Glutamatergic neuron (in vitro differentiated cells): ENCODE results near the gene AK8. TPM values are rescaled to one million over a fixed set of nuclear protein-coding genes. Genes with fewer than 3 reads are reported as not detected.

ENCODE experiments used
- DNase-seq: peaks from one replicate; pipeline ENCODE4 v3.0.0; 2022
- H3K27ac Mint-ChIP-seq: one replicate; pipeline ENCODE4 v1.8.0; 2020; ENCODE audit warnings: mild to moderate bottlenecking, mixed read lengths, inconsistent platforms; ENCODE audit not compliant: unreplicated experiment
- H3K27me3 Mint-ChIP-seq: one replicate; pipeline ENCODE4 v1.8.0; 2020; ENCODE audit warnings: mild to moderate bottlenecking, moderate library complexity, mixed read lengths, inconsistent platforms; ENCODE audit not compliant: unreplicated experiment
- H3K36me3 Mint-ChIP-seq: one replicate; pipeline ENCODE4 v1.8.0; 2020; ENCODE audit warnings: mild to moderate bottlenecking, mixed read lengths, inconsistent platforms; ENCODE audit not compliant: unreplicated experiment
- H3K4me1 Mint-ChIP-seq: one replicate; pipeline ENCODE4 v1.8.0; 2020; ENCODE audit warnings: mild to moderate bottlenecking, low read depth, mixed read lengths, inconsistent platforms; ENCODE audit not compliant: unreplicated experiment
- H3K4me3 Mint-ChIP-seq: one replicate; pipeline ENCODE4 v1.8.0; 2020; ENCODE audit warnings: mild to moderate bottlenecking, mixed read lengths, inconsistent platforms; ENCODE audit not compliant: unreplicated experiment
- H3K9me3 Mint-ChIP-seq: one replicate; pipeline ENCODE4 v1.8.0; 2020; ENCODE audit warnings: mild to moderate bottlenecking, moderate library complexity, mixed read lengths, inconsistent platforms; ENCODE audit not compliant: unreplicated experiment
- CTCF ChIP-seq: fragments of 200-600 bp; sonication (generic); IDR thresholded peaks from one replicate; pipeline ENCODE4 v1.5.0; 2021; ENCODE audit not compliant: partially characterized antibody, unreplicated experiment
- total RNA-seq: library from RNA; stranded (reverse); fragmentation: NEBNext Ultra II Directional; extraction: Animal tissue kit (Norgen Biotek cat#: 25700); gene quantifications from one replicate; pipeline ENCODE4 v1.2.1, GENCODE V29; 2021; ENCODE audit not compliant: unreplicated experiment

AK8 gene
- total RNA-seq, 1 donor from 2014 or later, result 0.44 TPM

GRCh38 chr9:132875159-132875558, 2.9 kb downstream of the AK8 start:
- Mint-ChIP-seq H3K9me3 (peaks cover 3% of the 10 kb centered on the region), H3K4me3 (no peak overlapping the region), H3K4me1 (peaks cover 3% of the 10 kb centered on the region), H3K36me3 (no peaks in the 10 kb centered on the region), H3K27me3 (peaks cover 15% of the 10 kb centered on the region), H3K27ac (no peak overlapping the region)
- no peak for DNase-seq
- TF ChIP-seq CTCF, result no peak

- Mint-ChIP-seq H3K27ac (no peak overlapping the region), H3K4me3 (no peak overlapping the region), H3K36me3 (no peaks in the 10 kb centered on the region), H3K27me3 (peaks cover 11% of the 10 kb centered on the region), H3K4me1 (peaks cover 2% of the 10 kb centered on the region), H3K9me3 (no peaks in the 10 kb centered on the region)
- no peak for DNase-seq
- TF ChIP-seq CTCF, result no peak
Observed at GRCh38 chr9:132873403-132873802, 4.7 kb downstream of the AK8 start.

- peaks cover 9% of the 10 kb centered on the region for H3K27me3 Mint-ChIP-seq
- H3K27ac Mint-ChIP-seq, result no peak overlapping the region
- TF ChIP-seq CTCF, result no peak
- DNase-seq, result no peak
- peaks cover 3% of the 10 kb centered on the region for H3K9me3 Mint-ChIP-seq
- peaks cover 31% of the 10 kb centered on the region for H3K4me1 Mint-ChIP-seq
- H3K4me3 Mint-ChIP-seq, result no peak overlapping the region
- H3K36me3 Mint-ChIP-seq, result no peaks in the 10 kb centered on the region
Observed at GRCh38 chr9:132869266-132869665, 8.8 kb downstream of the AK8 start.

GRCh38 chr9:132866898-132867297, 11.2 kb downstream of the AK8 start:
- Mint-ChIP-seq H3K9me3 (peaks cover 3% of the 10 kb centered on the region), H3K4me3 (no peak overlapping the region), H3K27ac (no peak overlapping the region), H3K27me3 (peaks cover 9% of the 10 kb centered on the region), H3K4me1 (peaks cover 31% of the 10 kb centered on the region), H3K36me3 (no peaks in the 10 kb centered on the region)
- DNase-seq, result no peak
- TF ChIP-seq CTCF, result no peak

- peaks cover 10% of the 10 kb centered on the region for H3K27me3 Mint-ChIP-seq
- peak overlapping the region; percentile 64 for H3K4me3 Mint-ChIP-seq
- no peak overlapping the region for H3K27ac Mint-ChIP-seq
- TF ChIP-seq CTCF, result no peak
- peaks cover 34% of the 10 kb centered on the region for H3K4me1 Mint-ChIP-seq
- no peaks in the 10 kb centered on the region for H3K36me3 Mint-ChIP-seq
- no peak for DNase-seq
- peaks cover 3% of the 10 kb centered on the region for H3K9me3 Mint-ChIP-seq
Observed at GRCh38 chr9:132864691-132865090, 13.4 kb downstream of the AK8 start.
